ENCODE measurements around the gene RDH5.
A peak's percentile ranks its signal among the peaks of the same experiment; 100 is the strongest.

RDH5 gene

DNA sequence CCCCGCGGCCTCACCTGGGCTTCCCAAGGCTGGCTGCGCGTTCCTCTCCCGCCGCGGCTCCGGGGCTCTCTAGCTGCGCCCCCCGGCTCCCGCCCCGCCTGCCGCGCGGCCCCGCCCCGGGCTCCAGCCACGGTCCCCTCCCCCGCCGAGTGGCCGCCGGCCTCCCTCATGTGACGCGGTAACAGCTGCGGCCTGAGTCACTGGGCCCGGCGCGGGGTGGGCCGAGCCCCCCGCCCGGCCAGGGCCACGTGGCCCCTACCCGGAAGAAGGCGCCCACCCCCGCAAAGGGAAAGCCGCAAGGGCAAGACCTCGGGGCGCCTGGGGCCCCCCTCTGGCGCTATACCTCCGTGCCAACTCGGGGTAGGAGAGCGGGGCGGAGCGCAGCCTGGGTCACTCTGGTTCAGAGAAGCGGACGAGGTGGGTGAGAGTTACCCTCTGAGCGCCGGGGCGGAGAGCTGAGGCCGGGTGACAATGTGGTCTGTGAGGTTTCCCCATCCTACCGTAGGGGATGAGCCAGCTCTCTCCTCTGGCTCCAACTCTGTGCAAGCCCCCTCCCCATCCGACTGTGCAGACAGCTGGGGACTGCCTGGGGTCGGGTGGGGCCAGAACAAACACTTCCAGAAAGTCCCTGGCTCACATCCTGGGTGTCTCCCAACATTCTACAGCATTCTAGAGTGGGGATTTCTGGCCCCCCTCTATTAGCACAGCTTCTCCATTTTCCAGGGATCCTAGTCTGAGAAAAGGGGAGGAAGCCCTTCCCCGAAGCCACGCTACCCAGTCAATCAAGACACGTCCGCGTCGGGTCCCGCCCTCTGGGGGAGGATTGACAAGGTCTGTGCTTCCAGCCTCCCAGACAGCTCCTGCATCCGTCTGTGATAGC, 9.0 kb downstream of the RDH5 start, which contains the start of gene CD63:
Gene CD63 (minus strand): TSS at position 71 of the 880 bp plus-strand sequence. CDS start 668 bp downstream, outside the sequence.
- peak; percentile 96 for DNase-seq

DNA sequence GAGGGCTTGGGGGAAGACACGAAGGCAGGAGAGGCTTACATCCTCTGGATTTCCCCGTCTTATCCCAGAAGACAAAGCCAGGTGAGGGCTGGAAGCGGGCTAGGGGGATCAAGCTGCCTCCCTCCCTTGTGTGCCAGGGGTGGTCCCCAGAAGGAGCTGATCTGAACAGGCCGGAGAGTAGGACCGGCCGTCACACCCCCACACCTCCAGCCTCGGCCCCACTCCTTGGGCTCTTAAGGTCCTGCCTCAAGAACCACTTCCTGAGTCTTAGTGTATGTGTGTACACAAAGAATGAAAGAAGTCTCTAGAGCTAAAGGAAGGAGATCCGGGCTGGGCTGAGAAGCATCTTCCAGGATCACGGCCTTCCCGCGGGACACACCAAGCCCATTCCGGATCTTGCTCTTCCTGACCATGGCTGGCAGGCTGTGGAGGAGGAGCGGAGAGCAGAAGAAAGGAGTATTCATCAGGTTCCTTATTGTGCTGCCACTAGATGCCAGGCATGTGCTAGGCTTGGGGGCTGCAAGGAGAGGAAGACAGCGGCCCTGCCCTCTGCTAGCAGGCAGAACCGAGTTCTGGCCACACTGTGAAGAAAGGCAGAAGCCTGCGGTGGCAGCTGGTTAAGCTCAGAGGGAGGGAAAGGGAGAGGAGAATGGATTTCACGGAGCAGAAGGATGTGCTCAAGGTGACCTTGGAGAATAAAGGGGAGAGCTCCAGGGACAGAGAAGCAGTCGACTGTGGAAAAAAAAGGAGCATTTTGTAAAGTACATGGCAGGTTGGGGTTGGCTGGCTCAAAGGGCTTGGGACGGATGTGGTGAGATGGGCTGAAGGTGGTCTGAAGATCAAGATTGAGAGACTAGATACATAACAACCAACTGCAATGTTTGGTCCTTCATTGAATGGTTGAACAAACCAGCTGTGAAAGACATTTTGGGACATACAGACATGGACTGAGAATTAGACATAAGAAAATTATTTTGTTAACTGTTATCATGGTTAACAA, 9.9 kb downstream of the RDH5 start:
- peak; percentile 68 for DNase-seq

- no peak for DNase-seq
These were observed 12.1 kb downstream of the RDH5 start for GRCh38 chr12:55732288-55732687.

- DNase-seq: no peak
These were observed 12.9 kb downstream of the RDH5 start for GRCh38 chr12:55733021-55733555.

DNA sequence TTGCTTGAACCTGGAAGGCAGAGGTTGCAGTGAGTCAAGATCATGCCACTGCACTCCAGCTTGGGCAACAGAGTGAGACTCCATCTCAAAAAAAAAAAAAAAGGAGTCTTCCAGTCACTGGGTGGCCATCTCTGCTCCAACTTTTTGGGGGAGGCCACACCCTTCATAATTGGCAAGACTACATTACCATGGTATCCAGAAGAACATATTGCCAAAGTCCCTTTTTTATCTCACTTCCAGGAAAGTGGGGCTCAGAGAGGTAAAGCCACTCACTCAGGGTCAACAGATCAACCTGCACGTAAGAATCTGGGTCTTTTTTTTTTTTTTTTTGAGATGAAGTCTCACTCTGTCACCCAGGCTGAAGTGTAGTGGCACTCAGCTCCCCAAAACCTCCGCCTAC, 13.7 kb downstream of the RDH5 start:
- no peak for DNase-seq

DNA sequence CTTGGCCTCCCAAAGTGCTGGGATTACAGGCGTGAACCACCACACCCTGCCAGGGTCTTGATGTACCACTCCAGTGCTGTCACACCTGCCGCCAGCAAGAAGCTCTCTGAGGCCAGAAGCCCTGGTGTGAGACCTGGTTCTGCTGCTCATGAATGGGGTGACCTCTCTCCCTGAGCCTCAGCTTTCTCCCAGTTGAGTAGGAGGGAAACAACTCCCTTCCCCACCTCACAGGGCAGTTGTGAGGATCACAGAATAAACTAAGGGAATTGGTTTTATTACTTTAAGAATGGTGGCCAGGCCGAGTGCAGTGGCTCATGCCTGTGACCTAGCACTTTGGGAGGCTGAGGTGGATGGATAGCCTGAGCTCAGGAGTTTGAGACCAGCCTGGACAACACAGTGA, 14.4 kb downstream of the RDH5 start:
- DNase-seq: no peak

- no peak for DNase-seq
These were observed 15.9 kb downstream of the RDH5 start for GRCh38 chr12:55736076-55736475.

GRCh38 chr12:55736780-55737580, 16.8 kb downstream of the RDH5 start:
- DNase-seq: peak; percentile 68

- no peak for DNase-seq
These were observed 17.5 kb downstream of the RDH5 start for GRCh38 chr12:55737581-55738122.

DNA sequence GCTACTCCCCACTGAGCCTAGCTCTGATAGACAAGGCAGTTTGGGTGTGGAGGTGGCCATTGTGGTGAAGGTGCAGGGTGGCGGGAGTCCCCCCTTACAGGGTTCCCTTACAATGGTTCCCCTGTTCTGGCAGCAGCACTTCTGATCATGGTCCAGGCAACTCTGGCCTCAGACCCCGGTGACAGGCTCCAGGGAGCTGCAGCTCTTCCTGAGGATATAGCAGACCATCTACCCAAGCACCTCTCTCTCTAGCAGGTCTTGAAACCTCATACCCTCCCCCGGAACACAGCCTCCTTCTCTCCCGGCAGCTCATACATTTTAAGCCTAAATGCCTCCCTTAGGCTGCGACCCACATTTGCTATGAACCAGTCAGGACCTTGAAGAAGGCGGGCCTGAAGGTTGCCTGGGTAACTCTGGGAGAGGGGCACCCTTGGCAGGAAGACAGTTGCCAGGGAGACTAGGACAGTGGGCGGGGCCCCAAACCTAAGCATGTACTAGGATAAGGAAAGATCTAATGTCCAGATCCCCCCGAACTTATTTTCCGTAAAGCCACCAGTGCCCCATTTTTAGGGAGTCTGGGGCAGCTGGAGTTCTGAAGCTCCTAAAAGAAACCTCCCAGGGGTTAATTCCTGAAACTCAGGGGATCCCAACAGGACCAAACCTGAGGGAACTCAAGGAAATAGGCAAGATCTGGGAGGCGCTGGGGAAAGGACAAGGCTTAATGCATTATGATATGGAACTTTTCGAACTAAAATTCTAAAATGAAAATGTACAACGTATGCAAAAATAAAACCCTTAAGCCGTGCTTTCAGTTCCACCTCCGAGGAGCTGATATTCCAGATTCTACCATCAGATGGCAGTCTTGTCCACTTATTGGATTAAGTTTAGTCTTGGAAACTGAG, 18.2 kb downstream of the RDH5 start:
- peak; percentile 90 for DNase-seq

DNA sequence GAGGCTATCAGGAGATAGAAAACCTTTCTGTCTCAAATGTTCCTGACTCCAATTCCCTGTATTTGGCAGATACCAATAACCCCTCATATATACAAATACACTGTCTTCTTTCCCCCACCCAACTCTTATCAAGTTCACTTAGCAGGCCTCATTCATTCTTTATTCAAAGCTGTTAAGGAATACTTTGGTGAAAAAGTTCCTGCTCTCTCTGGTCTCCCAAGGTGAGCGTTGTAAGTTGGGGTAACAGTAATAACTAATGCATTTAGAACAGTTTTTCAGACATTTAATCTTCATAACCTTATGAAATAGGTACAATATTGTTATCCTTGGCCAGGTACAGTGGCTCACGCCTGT, 18.8 kb downstream of the RDH5 start:
- DNase-seq: no peak

GRCh38 chr12:55741931-55742680, 21.9 kb downstream of the RDH5 start:
- no peak for DNase-seq

GRCh38 chr12:55742719-55743405, 22.7 kb downstream of the RDH5 start, which contains the start of gene GDF11:
Gene GDF11 (plus strand): TSS chr12:55743122. CDS start chr12:55743317, 195 bp downstream.
- peak; percentile 86 for DNase-seq

DNA sequence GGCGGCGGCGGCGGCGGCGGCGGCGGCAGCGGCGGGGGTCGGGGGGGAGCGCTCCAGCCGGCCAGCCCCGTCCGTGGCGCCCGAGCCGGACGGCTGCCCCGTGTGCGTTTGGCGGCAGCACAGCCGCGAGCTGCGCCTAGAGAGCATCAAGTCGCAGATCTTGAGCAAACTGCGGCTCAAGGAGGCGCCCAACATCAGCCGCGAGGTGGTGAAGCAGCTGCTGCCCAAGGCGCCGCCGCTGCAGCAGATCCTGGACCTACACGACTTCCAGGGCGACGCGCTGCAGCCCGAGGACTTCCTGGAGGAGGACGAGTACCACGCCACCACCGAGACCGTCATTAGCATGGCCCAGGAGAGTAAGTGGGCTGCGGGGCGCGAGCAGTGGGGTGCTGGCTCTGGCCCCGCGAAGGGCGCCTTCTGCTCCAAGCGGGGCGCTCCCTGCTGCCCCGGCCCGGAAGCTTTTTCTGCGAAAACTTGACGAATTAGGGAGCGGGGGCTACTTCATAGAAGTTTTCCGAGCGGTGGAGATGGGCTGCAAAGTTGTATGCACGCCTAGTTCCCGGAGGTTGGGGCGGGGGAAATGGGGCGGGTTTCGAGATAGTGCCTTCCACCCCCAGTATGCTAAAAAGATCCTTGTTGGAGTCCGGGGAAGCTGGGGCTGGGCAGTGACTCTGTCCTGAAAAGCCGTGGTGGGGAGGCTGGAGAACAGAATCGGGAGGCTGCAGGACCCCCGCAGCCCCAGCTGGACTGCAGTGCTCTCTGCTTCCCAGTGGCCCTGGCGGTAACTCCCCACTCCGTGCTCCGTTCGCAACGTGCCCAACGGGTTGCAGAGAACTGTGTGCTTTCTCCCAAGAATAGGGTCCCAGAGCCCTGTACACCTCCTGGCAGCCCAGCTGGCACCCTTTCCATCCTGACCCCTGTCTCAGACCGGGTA, 23.5 kb downstream of the RDH5 start:
- peak; percentile 74 for DNase-seq

DNA sequence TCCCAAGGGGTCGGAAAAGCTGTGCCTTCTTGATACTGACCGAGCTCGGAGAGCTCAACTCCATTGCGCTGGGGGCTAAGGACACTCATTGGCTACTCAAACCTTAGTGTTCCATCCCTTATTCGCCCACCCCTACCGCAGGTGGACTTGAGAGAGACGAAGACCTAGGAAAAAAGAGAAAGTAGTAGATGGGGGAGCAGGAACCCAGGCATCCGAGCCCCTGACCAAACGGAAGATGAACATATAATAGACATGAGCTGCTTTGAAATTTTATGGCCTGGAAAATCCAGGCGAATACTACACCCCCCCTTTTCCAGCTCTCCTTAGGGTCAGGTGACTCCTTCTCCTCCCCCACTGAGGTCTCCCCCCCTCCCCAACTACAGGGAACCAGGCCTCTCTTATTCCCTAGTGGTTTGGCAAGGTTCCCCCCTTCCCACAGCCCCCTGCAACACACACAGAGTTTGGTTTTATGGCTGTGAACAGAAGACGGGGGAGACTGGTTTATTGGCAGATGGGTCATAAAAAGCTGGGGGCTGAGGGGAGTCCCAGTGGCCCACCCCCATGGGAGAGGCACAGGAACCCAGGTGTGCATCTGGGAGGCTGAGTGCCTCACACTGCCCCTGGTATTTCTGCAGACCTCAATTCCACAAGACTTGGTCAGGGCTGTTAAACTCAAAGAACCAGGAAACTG, 24.3 kb downstream of the RDH5 start:
- DNase-seq: no peak

- DNase-seq: peak; percentile 58
These were observed 25.4 kb downstream of the RDH5 start for GRCh38 chr12:55745361-55746173.
